Thyroid gland (tissue), 4 donors: ENCODE measurements around the gene PPP4R1.

Experiments
- CTCF ChIP-seq, 6 experiments: fragments of 200-600 bp in 3 of 6; fragments of 450-650 bp in 3 of 6; sonication (generic) in 3 of 6; IDR thresholded peaks; one replicate each; pipeline ENCODE4 v1.5.1; 2016 to 2019; ENCODE audit warnings: antibody characterized with exemption in 6 of 6, mild to moderate bottlenecking in 2 of 6, inconsistent platforms in 1 of 6, moderate library complexity in 1 of 6
- POLR2A ChIP-seq, 2 donors: fragments of 450-650 bp; IDR thresholded peaks; one replicate each; pipeline ENCODE4 v1.6.1; 2017; ENCODE audit warnings: antibody characterized with exemption in 2 of 2, mild to moderate bottlenecking in 2 of 2, moderate library complexity in 1 of 2

GRCh38 chr18:9558387-9559064 lies 55.8 kb downstream of the PPP4R1 start:
- TF ChIP-seq CTCF (IDR thresholded peaks at IDR 0.05) (no peak), POLR2A (IDR thresholded peaks at IDR 0.05) (no peak)
